OCI-LY1 (cell line): ENCODE data around the gene TMEM63B.

Source experiments
- EZH2 ChIP-seq: fragments of 200-600 bp; sonication (generic), shearing (Covaris generic); IDR thresholded peaks from 2 replicates; pipeline ENCODE4 v1.8.0; 2017; ENCODE audit warnings: borderline replicate concordance, mixed run types, mild to moderate bottlenecking, antibody characterized with exemption, low read length, moderate library complexity, mixed read lengths
- TF ChIP-seq, protein P1 (sequence below): fragments of 200-600 bp; sonication (generic), shearing (Covaris generic); IDR thresholded peaks from 2 replicates; pipeline ENCODE4 v1.5.1; 2017; ENCODE audit warnings: mild to moderate bottlenecking, antibody characterized with exemption, low read length, moderate library complexity, mixed read lengths

DNA sequence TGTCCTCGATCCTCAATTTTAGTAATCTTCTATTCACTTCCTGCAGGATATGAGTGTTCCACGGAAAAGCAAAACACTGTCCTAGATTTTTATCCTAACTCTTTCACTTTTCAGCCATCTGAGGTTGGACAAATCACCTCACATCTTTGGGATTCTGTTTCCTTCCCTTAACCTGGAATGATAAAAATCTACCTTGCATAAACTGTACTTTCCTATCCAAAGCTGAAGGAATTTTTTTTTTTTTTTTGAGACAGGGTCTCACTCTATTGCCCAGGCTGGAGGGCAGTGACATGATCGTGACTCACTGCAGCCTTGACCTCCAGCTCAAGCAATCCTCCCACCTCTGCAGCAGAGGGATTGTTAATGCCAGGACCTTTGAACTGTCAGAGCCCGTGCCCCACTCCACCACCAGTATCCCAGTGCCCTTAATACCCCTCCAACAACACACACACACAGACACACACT lies 51.8 kb downstream of the TMEM63B start:
- TF ChIP-seq, protein P1, sequence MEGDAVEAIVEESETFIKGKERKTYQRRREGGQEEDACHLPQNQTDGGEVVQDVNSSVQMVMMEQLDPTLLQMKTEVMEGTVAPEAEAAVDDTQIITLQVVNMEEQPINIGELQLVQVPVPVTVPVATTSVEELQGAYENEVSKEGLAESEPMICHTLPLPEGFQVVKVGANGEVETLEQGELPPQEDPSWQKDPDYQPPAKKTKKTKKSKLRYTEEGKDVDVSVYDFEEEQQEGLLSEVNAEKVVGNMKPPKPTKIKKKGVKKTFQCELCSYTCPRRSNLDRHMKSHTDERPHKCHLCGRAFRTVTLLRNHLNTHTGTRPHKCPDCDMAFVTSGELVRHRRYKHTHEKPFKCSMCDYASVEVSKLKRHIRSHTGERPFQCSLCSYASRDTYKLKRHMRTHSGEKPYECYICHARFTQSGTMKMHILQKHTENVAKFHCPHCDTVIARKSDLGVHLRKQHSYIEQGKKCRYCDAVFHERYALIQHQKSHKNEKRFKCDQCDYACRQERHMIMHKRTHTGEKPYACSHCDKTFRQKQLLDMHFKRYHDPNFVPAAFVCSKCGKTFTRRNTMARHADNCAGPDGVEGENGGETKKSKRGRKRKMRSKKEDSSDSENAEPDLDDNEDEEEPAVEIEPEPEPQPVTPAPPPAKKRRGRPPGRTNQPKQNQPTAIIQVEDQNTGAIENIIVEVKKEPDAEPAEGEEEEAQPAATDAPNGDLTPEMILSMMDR, result no peak
- TF ChIP-seq EZH2, result no peak
